ENCODE measurements around the gene MSI2. TPM values are rescaled to one million over a fixed set of nuclear protein-coding genes. Genes with fewer than 3 reads are reported as not detected.

Gene MSI2
- total and polyA plus RNA-seq, 9 of the 15 experiments (the other 6 are each of a cell fraction or from before 2014, with no cell fraction given), result 4.6 to 61.8 (median 42.4) TPM

- Histone ChIP-seq H3K27me3 (ENCODE audit: control insufficient read depth in 2 of 2, insufficient read depth in 2 of 2, low read length in 2 of 2) (no peaks in the 10 kb centered on the region), H3K27ac (ENCODE audit: extremely low read depth, low read depth, low read length) (no peak overlapping the region), H3K4me2 (ENCODE audit: insufficient read depth, low read length) (no peak overlapping the region), H3K9me3 (replicated peaks; ENCODE audit: control insufficient read depth, insufficient read depth, low read depth, low read length) (no peaks in the 10 kb centered on the region), H3K9ac (ENCODE audit: insufficient read depth in 1 of 2, low read depth in 2 of 2, low read length in 2 of 2) (no peak overlapping the region), H3K36me3 (ENCODE audit: control insufficient read depth, insufficient read depth, low read length) (no peaks in the 10 kb centered on the region), H3K4me3 (no peak overlapping the region), H4K20me1 (replicated peaks; ENCODE audit: control insufficient read depth, insufficient read depth, low read length) (no peaks in the 10 kb centered on the region), H3K4me1 (replicated peaks in 1 of 2; ENCODE audit: control insufficient read depth in 2 of 2, insufficient read depth in 2 of 2, low read length in 2 of 2) (peaks cover 4 to 6% of the 10 kb centered on the region in 2 experiments; a peak in 4 of 5 replicates), H3K79me2 (ENCODE audit: control insufficient read depth, insufficient read depth, low read length) (peaks cover 14% of the 10 kb centered on the region), H2AFZ (ENCODE audit: low read depth, low read length) (no peak overlapping the region), H3K9me1 (ENCODE audit: control insufficient read depth, insufficient read depth, low read length) (no peaks in the 10 kb centered on the region)
- DNase-seq (ENCODE audit: extremely low read depth in 1 of 4, low spot score in 3 of 4) (no peak), ATAC-seq (no peak), FAIRE-seq (no peak)
- in situ Hi-C loops (cut with MboI) (no loop called here), intact Hi-C loops (cut with micrococcal nuclease) (no loop called here)
- TF ChIP-seq ESRRB (CRISPR knock-in tag; IDR thresholded peaks at IDR 0.05; ENCODE audit: borderline replicate concordance) (no peak), PTBP1 (IDR thresholded peaks at IDR 0.05; ENCODE audit: low read depth, low read length) (no peak), CHD1 (IDR thresholded peaks at IDR 0.05; ENCODE audit: low read length) (no peak), TEAD1 (CRISPR knock-in tag; IDR thresholded peaks at IDR 0.05) (no peak), MYBL2 (IDR thresholded peaks at IDR 0.05; ENCODE audit: low read depth) (no peak), MYBL2 (CRISPR knock-in tag; IDR thresholded peaks at IDR 0.05; ENCODE audit: borderline replicate concordance) (no peak), FOXM1 (IDR thresholded peaks at IDR 0.05; ENCODE audit: low read depth) (no peak), FOXM1 (CRISPR knock-in tag; IDR thresholded peaks at IDR 0.05; ENCODE audit: low read depth) (no peak), NR0B1 (IDR thresholded peaks at IDR 0.05; ENCODE audit: partially characterized antibody) (no peak), SNIP1 (IDR thresholded peaks at IDR 0.05; ENCODE audit: low read depth) (no peak)
- WGBS (ENCODE audit: insufficient coverage, low coverage, missing lambda C conversion rate), result 97% methylated on average over 5 of the region's 6 CpGs
- ChIA-PET POLR2A (no interaction called here), CTCF (ENCODE audit: low intra/inter-chr PET ratio) (no interaction called here)
- no TSS peak for BruUV-seq (replicated peaks)
Observed at GRCh38 chr17:57393368-57393767, 137.0 kb downstream of the MSI2 start.

All from K562 (cell line).